H9 (cell line): ENCODE data around the gene POLH. TPM values are rescaled to one million over a fixed set of nuclear protein-coding genes. Genes with fewer than 3 reads are reported as not detected.

Experiments
- DNase-seq: peaks from one replicate; pipeline ENCODE4 v3.0.0-alpha.2; 2017
- H2AFZ ChIP-seq: one replicate; pipeline ENCODE4 v1.6.1; 2013; ENCODE audit warnings: mild to moderate bottlenecking, low read length, control low read depth, moderate library complexity
- H2AK5ac ChIP-seq: 2 replicates; pipeline ENCODE4 v1.6.1; 2013; ENCODE audit warnings: low read length, control low read depth, mixed read lengths; ENCODE audit not compliant: insufficient read length
- H2BK120ac ChIP-seq: one replicate; pipeline ENCODE4 v1.6.1; 2013; ENCODE audit warnings: low read depth, mild to moderate bottlenecking, low read length, control low read depth, inconsistent platforms; ENCODE audit not compliant: poor library complexity, severe bottlenecking
- H2BK12ac ChIP-seq: 2 replicates; pipeline ENCODE4 v1.6.1; 2013; ENCODE audit warnings: low read length, control low read depth, mixed read lengths, low read depth; ENCODE audit not compliant: insufficient read length
- H2BK15ac ChIP-seq: 2 replicates; pipeline ENCODE4 v1.6.1; 2013; ENCODE audit warnings: low read depth, low read length, control low read depth
- H2BK20ac ChIP-seq: one replicate; pipeline ENCODE4 v1.6.1; 2013; ENCODE audit warnings: low read depth, mild to moderate bottlenecking, low read length, control low read depth, inconsistent platforms; ENCODE audit not compliant: poor library complexity, severe bottlenecking
- H2BK5ac ChIP-seq: 2 replicates; pipeline ENCODE4 v1.6.1; 2013; ENCODE audit warnings: low read length, control low read depth, mixed read lengths; ENCODE audit not compliant: insufficient read length
- H3K14ac ChIP-seq: 2 replicates; pipeline ENCODE4 v1.6.1; 2013; ENCODE audit warnings: low read length, control low read depth; ENCODE audit not compliant: insufficient read depth
- H3K18ac ChIP-seq: 2 replicates; pipeline ENCODE4 v1.6.1; 2013; ENCODE audit warnings: low read depth, mild to moderate bottlenecking, mixed read lengths, low read length, control low read depth; ENCODE audit not compliant: insufficient read length
- H3K23ac ChIP-seq: 2 replicates; pipeline ENCODE4 v1.6.1; 2013; ENCODE audit warnings: low read length, control low read depth, mixed read lengths, low read depth; ENCODE audit not compliant: insufficient read length
- H3K23me2 ChIP-seq: 2 replicates; pipeline ENCODE4 v1.6.1; 2013; ENCODE audit warnings: low read depth, mild to moderate bottlenecking, mixed read lengths, low read length, control low read depth; ENCODE audit not compliant: insufficient read length, poor library complexity, severe bottlenecking
- H3K27ac ChIP-seq: 2 replicates; pipeline ENCODE4 v1.5.1; 2013; ENCODE audit warnings: low read length, control low read depth, mixed read lengths, low read depth; ENCODE audit not compliant: insufficient read length
- H3K27me3 ChIP-seq: 2 replicates; pipeline ENCODE4 v1.6.1; 2013; ENCODE audit warnings: low read length, control low read depth, inconsistent platforms; ENCODE audit not compliant: insufficient read depth
- H3K4ac ChIP-seq: 2 replicates; pipeline ENCODE4 v1.6.1; 2013; ENCODE audit warnings: low read depth, mild to moderate bottlenecking, control low read depth, inconsistent platforms, low read length, moderate library complexity
- H3K4me1 ChIP-seq: 2 replicates; pipeline ENCODE4 v1.6.1; 2013; ENCODE audit warnings: low read length, control low read depth, inconsistent platforms; ENCODE audit not compliant: insufficient read depth
- H3K4me2 ChIP-seq: 2 replicates; pipeline ENCODE4 v1.6.1; 2013; ENCODE audit warnings: low read length, control low read depth, mixed read lengths; ENCODE audit not compliant: insufficient read length, insufficient read depth
- H3K56ac ChIP-seq: 2 replicates; pipeline ENCODE4 v1.6.1; 2013; ENCODE audit warnings: low read depth, mild to moderate bottlenecking, mixed read lengths, low read length, control low read depth; ENCODE audit not compliant: insufficient read length
- H3K79me1 ChIP-seq: 2 replicates; pipeline ENCODE4 v1.6.1; 2013; ENCODE audit warnings: low read depth, mild to moderate bottlenecking, moderate library complexity, low read length, control low read depth, inconsistent platforms; ENCODE audit not compliant: insufficient read depth, poor library complexity, severe bottlenecking
- H3K79me2 ChIP-seq: 2 replicates; pipeline ENCODE4 v1.6.1; 2013; ENCODE audit warnings: low read length, control low read depth, inconsistent platforms; ENCODE audit not compliant: insufficient read depth
- H3K9ac ChIP-seq: 2 replicates; pipeline ENCODE4 v1.6.1; 2013; ENCODE audit warnings: low read length, control low read depth, mixed read lengths; ENCODE audit not compliant: insufficient read length; ENCODE audit errors: extremely low read depth
- H3K9me3 ChIP-seq: one replicate; pipeline ENCODE4 v1.6.1; 2013; ENCODE audit warnings: low read depth, low read length, inconsistent platforms; ENCODE audit not compliant: control insufficient read depth
- H3T11ph ChIP-seq: one replicate; pipeline ENCODE4 v1.6.1; 2013; ENCODE audit warnings: mild to moderate bottlenecking, low read length, control low read depth, inconsistent platforms
- H4K20me1 ChIP-seq: one replicate; pipeline ENCODE4 v1.6.1; 2013; ENCODE audit not compliant: control insufficient read depth, insufficient read length, insufficient read depth
- H4K5ac ChIP-seq: 2 replicates; pipeline ENCODE4 v1.6.1; 2013; ENCODE audit warnings: low read depth, mild to moderate bottlenecking, mixed read lengths, low read length, control low read depth; ENCODE audit not compliant: insufficient read length
- H4K8ac ChIP-seq: replicated peaks from 2 replicates; pipeline ENCODE4 v1.6.1; 2013; ENCODE audit warnings: low read length, control low read depth, mixed read lengths, low read depth; ENCODE audit not compliant: insufficient read length
- H4K91ac ChIP-seq: 2 replicates; pipeline ENCODE4 v1.6.1; 2013; ENCODE audit warnings: low read depth, mild to moderate bottlenecking, moderate library complexity, mixed read lengths, low read length, control low read depth; ENCODE audit not compliant: insufficient read length
- H3K27ac Mint-ChIP-seq, 3 experiments: 2 replicates in 2 of 3; 3 replicates in 1 of 3; pipeline ENCODE4 v1.8.0; 2020 to 2021; ENCODE audit warnings: mixed read lengths in 3 of 3, mild to moderate bottlenecking in 1 of 3, moderate library complexity in 1 of 3
- H3K27me3 Mint-ChIP-seq: 2 replicates; pipeline ENCODE4 v1.8.0; 2021; ENCODE audit warnings: low read depth, mild to moderate bottlenecking, moderate library complexity, mixed read lengths
- H3K36me3 Mint-ChIP-seq, 3 experiments: 2 replicates in 2 of 3; 3 replicates in 1 of 3; pipeline ENCODE4 v1.8.0; 2020 to 2021; ENCODE audit warnings: low read depth in 3 of 3, mixed read lengths in 3 of 3; ENCODE audit not compliant: insufficient read depth in 1 of 3
- H3K4me1 Mint-ChIP-seq, 2 experiments: 2 replicates each; pipeline ENCODE4 v1.8.0; 2020; ENCODE audit warnings: mixed read lengths in 2 of 2
- H3K4me3 Mint-ChIP-seq, 2 experiments: 2 replicates in 1 of 2; 3 replicates in 1 of 2; pipeline ENCODE4 v1.8.0; 2020 to 2021; ENCODE audit warnings: mild to moderate bottlenecking in 2 of 2, mixed read lengths in 2 of 2, moderate library complexity in 1 of 2
- H3K9me3 Mint-ChIP-seq, 2 experiments: 2 replicates in 1 of 2; 3 replicates in 1 of 2; pipeline ENCODE4 v1.8.0; 2020; ENCODE audit warnings: mild to moderate bottlenecking in 2 of 2, mixed read lengths in 2 of 2, moderate library complexity in 1 of 2
- CTCF ChIP-seq: fragments of 200-600 bp; sonication (generic); conservative IDR thresholded peaks from 3 replicates; pipeline ENCODE4 v1.8.0; 2021; ENCODE audit warnings: antibody characterized with exemption, mild to moderate bottlenecking
- WGBS: extraction: QIAGEN DNeasy Blood & Tissue Kit; methylation state at CpG from one replicate; pipeline ENCODE4 v1.1.7; 2013; ENCODE audit warnings: missing lambda C conversion rate, low lambda C conversion rate, mixed read lengths; ENCODE audit not compliant: insufficient read length; ENCODE audit errors: extremely low coverage; 5-methylcytosine and 5-hydroxymethylcytosine counted together
- total RNA-seq: library from RNA; stranded (reverse); gene quantifications from 2 replicates; pipeline ENCODE4 v1.2.1, GENCODE V29; 2021

Gene POLH
- total RNA-seq, 1 experiment from 2014 or later: 12.6 TPM

GRCh38 chr6:43622541-43622940 lies 46.6 kb downstream of the POLH start:
- no peak overlapping the region for H3K14ac ChIP-seq
- H3K23ac ChIP-seq: no peak overlapping the region
- DNase-seq: no peak
- H2BK120ac ChIP-seq: no peak overlapping the region
- H3K4me1 ChIP-seq: no peaks in the 10 kb centered on the region
- H3T11ph ChIP-seq: no peak overlapping the region
- peaks cover 6% of the 10 kb centered on the region for H3K79me1 ChIP-seq
- no peaks in the 10 kb centered on the region for H4K20me1 ChIP-seq
- Mint-ChIP-seq H3K9me3 (no peaks in the 10 kb centered on the region), H3K27ac (no peak overlapping the region), H3K4me1 (peaks cover under 1 to 8% of the 10 kb centered on the region in 2 experiments; a peak in 3 of 4 replicates), H3K27me3 (no peaks in the 10 kb centered on the region), H3K4me3 (no peak overlapping the region), H3K36me3 (peaks cover 47 to 78% (median 75%) of the 10 kb centered on the region in 3 experiments; a peak in 6 of 7 replicates)
- H2BK20ac ChIP-seq: no peak overlapping the region
- WGBS: no CpG with 5 or more reads among the region's 10 CpGs
- no peak for TF ChIP-seq CTCF
- H2AFZ ChIP-seq: no peak overlapping the region
- no peak overlapping the region for H2AK5ac ChIP-seq
- no peak overlapping the region for H3K9ac ChIP-seq
- H4K5ac ChIP-seq: no peak overlapping the region
- no peak overlapping the region for H3K56ac ChIP-seq
- no peak overlapping the region for H4K8ac ChIP-seq
- H3K27me3 ChIP-seq: no peaks in the 10 kb centered on the region
- H3K23me2 ChIP-seq: no peaks in the 10 kb centered on the region
- no peak overlapping the region for H2BK12ac ChIP-seq
- H2BK5ac ChIP-seq: no peak overlapping the region
- H3K27ac ChIP-seq: no peak overlapping the region
- H3K18ac ChIP-seq: no peak overlapping the region
- no peak overlapping the region for H3K4me2 ChIP-seq
- no peak overlapping the region for H4K91ac ChIP-seq
- no peak overlapping the region for H2BK15ac ChIP-seq
- no peaks in the 10 kb centered on the region for H3K79me2 ChIP-seq
- H3K9me3 ChIP-seq: no peaks in the 10 kb centered on the region
- no peak overlapping the region for H3K4ac ChIP-seq
